GM10847 (cell line): ENCODE data around the gene VEZF1.

Experiments
- POLR2A ChIP-seq: IDR thresholded peaks from 2 replicates; pipeline ENCODE4 v1.6.1; 2011; ENCODE audit not compliant: insufficient read length; ENCODE audit errors: extremely low read depth

VEZF1 gene, protein sequence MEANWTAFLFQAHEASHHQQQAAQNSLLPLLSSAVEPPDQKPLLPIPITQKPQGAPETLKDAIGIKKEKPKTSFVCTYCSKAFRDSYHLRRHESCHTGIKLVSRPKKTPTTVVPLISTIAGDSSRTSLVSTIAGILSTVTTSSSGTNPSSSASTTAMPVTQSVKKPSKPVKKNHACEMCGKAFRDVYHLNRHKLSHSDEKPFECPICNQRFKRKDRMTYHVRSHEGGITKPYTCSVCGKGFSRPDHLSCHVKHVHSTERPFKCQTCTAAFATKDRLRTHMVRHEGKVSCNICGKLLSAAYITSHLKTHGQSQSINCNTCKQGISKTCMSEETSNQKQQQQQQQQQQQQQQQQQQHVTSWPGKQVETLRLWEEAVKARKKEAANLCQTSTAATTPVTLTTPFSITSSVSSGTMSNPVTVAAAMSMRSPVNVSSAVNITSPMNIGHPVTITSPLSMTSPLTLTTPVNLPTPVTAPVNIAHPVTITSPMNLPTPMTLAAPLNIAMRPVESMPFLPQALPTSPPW

DNA sequence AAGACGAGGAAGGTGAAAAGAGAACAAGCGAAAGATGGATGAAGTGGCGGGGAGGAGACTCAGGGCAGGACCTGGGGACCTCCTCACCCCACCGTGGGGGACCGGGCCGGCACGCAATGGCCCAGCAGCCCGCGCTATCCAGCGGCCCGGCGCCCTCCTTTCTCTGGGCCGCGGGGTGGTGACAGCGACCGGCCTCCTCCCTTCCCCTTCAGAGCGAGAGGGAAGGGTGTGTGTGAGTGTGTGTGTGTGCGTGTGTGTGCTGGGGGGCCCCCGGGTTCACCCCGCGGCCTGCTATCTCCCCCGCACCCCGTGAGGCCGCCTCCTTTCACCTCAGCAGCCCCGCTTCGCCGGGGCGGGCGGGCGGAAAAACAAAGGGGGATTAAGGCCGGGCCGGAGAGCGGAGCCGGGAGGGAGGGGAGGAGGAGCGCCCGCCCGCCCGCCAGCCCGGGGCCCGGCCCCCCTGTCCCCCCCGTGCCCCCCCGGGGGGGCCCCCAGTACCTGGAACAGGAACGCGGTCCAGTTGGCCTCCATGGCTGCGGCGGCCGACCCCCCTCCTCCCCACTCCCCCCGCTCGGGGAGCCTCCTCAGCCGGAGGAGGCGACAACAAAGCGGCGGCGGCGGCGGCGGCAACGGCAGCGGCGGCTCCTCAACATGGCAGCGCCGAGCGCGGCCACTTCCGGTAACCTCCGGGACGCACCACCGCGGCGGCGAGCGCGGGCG, at the start of gene VEZF1:
VEZF1 (minus strand) TSS at position 674 of the 720 bp plus-strand sequence; CDS start at position 531, 143 bp downstream.
- TF ChIP-seq POLR2A, result no peak

DNA sequence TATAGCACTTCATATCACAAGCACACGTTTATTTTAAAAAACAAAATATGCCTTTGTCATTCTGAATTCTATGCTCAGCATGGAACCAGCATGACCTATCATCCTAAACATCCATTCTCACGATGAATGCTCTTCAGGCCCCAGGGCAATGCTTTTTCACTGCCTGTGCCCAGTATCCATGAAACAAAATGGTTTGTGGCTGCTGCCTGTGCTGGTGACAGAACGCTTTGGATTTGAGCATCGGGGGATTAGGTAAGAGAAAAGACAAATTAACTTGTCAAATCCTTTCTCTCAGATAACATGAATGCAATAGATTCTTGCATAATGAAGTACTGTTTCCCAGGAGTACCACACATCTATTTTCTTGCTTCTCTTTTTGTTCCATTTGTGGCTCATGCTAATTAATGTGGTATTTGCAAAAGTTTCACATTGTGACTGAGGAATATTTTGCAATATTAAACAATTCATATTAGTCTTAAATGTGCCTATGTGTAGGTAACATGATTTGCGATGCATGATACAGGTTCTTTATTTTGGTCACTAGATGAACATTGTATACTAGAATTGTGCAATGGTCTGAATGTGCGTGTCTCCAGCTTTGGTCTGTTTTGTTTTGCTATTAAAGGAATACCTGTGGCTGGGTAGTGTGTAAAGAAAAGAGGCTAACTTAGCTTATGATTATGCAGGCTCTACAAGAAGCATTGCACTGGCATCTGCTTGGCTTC, 44.8 kb upstream of the VEZF1 start:
- TF ChIP-seq POLR2A, result no peak

DNA sequence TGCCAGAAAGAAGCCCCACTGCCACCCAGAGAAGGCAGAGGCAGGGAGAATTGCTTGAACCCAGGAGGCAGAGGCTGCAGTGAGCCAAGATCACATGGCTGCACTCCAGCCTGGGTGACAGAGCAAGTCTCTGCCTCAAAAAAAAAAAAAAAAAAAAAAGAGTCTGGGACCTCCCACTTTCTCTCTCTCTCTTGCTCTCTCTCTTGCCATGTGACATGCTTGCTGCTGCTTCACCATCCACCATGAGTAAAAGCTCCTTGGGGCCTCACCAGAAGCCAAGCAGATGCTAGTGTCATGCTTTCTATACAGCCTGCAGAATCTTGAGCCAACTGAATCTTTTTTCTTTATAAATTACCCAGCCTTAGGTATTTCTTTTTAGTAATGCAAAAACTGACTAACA, 40.5 kb upstream of the VEZF1 start:
- TF ChIP-seq POLR2A, result no peak

DNA sequence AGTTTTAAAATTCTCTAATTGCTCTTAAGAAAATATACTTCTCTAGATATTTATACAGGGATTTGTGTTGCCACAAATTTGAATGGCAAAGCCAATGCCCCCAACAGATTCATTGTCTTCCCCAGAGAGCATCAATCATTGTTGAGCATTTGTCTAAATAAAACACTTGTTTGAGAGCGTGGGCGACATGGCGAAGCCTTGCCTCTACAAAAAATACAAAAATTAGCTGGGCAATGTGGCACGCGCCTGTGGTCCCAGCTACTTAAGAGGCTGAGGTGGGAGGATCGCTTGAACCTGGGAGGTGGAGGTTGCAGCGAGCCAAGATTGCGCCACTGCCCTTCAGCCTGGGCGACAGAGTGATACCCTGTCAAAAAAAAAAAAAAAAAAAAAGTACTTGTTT, 32.3 kb upstream of the VEZF1 start:
- no peak for TF ChIP-seq POLR2A

DNA sequence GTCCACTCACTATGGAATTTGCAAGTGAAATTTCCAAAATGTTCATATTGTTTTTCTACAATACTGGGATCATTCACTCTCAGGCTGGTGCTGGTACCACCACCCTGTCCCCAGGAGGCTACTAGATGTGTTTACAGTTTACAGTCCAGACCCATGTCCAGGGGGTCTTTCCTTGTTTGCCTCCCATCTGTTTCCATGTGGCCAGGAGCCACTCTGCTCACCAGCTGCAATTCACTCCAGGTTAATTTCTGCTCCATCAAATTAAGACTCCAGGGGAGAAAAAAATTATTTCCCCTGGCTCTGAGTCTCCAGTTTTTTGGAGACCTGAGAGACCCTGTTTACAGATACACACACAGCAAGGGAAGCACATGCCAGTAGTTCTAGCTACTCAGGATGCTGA, 31.5 kb upstream of the VEZF1 start:
- TF ChIP-seq POLR2A, result no peak

DNA sequence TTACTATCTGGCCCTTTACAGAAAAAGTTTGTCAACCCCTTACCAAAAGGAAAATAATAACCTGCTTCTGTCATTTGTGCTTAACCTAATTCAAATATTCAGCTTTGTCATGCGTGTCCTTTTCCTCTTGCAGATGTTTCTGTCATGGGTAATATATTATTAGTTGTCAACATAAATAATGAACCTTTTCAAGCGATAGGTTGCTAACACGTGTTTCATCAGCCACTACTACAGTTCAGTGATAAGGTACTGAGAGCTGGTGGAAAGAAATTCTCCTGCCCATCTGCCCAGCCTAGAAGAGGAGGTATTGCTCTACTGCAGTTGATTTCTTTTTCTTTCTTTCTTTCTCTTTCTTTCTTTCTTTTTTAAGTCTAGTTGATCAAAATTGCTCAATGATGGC, 31.0 kb upstream of the VEZF1 start:
- TF ChIP-seq POLR2A, result no peak

DNA sequence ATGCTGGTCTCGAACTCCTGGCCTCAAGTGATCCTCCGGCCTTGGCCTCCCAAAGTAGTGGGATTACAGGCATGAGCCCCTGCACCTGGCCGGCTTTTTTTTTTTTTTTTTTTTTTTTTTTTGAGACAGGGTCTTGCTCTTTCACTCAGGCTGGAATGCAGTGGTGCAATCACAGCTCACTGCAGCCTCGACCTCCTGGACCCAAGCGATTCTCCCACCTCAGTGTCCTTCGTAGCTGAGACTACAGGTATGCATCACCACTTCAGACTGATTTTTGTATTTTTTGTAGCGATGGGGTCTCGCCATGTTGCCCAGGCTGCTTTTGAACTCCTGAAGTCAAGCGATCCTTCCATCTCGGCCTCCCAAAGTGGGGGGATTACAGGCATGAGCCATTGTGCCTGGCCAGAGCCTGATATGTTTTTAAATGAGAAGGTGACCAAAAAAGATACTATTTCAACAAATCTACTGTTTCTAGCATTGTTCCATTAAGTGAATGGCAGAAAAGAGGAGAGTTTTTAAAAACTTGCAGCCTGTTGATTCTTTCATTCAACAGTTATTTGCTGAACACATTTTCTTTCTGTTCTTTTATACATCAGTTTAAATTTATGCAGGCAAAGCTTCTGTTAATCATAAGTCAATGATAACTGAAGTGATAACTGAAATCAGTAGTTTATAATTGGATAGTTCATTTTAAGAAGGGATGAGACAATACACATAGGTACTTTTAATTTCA, 22.2 kb upstream of the VEZF1 start:
- TF ChIP-seq POLR2A, result no peak

DNA sequence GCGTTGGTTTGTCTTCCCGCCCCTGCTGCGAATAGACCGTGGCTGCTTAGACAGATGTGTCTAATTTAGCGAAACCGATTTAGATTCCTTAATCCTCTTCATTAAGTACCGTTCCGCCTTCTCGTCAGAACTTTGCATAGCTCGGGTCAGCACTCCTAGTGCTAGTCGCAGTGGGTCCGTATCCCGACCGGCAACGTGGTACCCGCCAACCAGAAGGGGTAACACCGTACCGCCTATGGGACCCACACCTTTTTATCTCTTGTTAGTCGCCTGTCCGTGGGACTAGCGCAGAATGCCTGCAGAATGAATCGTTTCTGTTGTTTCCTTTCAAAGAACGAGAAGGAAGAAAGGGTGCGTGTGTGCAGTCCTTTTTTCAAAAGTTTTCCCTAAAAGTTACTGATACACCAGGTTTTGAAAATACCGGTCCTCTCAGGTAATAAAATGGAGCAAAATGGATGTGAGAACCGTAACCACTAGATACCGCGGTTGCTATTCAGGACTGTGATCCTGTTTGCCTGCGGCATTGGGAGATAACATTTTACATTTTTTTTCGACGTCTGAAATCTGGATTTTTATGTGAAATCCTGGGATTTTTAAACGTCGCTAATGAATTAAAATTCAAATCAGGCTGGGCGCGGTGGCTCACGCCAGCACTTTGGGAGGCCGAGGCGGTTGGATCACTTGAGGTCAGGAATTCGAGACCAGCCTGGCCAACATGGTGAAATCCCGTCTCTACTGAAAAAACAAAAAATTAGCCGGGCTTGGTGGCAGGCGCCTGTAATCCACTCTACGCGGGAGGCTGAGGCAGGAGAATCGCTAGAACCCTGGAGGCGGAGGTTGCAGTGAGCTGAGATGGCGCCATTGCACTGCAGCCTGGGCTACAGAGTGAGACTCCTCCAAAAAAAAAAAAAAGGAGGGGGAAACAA, 20.0 kb upstream of the VEZF1 start:
- no peak for TF ChIP-seq POLR2A

DNA sequence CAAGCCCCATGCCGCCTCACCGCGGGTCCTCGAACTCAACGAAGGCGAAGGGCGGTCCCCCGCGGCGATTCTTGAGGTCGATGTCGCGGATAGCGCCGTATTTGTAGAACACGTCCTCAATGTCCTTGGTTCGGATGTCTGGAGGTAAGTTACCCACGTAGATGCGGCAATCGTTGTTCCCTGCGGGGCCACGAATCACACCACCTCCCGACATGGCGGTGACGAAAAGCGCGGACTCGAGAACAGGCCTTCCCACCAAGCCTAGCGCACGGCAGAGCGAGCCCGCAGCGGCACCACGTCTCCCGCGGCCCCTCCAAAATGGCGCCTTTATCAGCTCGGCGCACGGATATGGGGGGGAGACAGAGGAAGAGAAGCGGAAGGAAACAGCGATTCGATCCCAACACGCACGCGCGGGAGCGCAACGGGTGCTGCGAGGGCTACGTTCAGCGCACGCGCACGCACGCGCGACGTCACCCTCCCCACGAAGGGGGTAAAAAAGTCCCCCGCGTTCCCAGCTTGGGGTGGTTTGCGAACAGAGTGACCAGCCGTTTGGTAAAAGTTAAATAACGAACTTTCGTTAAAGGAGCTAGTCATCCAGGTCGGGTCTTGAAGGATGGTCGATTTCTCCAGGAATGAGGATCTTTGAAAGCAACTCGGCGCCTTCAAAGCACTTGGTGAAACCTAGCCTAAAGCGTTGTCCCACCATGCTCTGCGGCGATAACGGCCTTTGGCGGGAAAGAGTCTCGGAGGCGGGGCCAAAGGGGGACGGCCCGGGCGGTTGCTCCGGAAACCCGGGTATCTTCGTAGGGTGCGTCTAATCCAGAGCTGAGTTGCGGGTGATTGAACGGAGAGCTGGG, 19.1 kb upstream of the VEZF1 start, which contains the start of gene SRSF1:
SRSF1 (minus strand) TSS at position 323 of the 857 bp plus-strand sequence; CDS start at position 214, 109 bp downstream.
- peak; percentile 91 for TF ChIP-seq POLR2A

DNA sequence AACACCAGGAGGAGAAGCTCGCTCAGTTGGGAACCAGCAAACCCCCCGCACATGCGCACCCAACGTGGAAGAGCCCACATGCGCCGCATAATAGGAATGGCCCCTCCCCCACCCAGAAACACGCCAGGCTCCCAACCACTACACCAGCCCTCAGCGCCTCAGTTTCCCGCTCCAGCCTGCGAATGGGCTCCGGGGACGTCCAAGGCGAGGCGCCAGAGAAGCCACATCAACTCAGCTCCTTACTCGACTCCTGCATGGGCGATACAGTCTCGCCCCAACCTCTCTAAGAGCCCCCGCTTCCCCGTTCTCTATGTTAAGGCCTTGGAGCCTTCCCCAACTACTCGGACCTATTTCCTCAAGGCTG, 18.5 kb upstream of the VEZF1 start:
- TF ChIP-seq POLR2A, result no peak

DNA sequence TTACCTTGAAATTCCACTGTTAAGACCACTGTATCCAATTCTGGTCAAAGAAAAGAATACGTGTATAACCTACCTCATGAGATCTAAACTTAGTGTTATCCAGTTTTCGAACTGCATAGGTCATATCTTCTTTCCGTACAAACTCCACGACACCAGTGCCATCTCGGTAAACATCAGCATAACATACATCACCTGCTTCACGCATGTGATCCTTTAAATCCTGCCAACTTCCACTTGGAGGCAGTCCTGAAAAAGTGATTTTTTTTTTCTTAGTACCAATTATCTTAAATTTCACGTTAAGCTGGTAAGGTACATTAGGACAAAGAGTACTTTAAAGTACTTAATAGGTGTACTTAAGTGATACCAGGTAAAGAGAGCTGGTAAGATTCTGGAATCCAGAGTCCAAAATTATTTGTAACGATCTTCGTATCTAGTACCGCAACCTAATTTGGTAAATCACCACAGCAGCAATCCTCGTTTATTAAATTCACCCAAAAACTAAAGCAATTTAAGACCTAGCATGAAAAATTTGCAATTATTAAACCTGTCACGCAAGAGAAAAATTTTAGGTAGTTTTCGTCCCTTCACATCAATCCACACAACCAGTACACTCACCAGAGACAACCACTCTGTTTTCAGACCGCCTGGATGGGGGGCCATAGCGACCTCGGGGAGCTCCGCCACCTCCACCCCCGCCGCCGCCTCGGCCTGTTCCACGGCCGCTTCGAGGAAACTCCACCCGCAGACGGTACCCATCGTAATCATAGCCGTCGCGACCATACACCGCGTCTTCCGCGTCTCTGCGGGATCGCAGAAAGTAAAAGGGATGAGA, 17.9 kb upstream of the VEZF1 start:
- no peak for TF ChIP-seq POLR2A

DNA sequence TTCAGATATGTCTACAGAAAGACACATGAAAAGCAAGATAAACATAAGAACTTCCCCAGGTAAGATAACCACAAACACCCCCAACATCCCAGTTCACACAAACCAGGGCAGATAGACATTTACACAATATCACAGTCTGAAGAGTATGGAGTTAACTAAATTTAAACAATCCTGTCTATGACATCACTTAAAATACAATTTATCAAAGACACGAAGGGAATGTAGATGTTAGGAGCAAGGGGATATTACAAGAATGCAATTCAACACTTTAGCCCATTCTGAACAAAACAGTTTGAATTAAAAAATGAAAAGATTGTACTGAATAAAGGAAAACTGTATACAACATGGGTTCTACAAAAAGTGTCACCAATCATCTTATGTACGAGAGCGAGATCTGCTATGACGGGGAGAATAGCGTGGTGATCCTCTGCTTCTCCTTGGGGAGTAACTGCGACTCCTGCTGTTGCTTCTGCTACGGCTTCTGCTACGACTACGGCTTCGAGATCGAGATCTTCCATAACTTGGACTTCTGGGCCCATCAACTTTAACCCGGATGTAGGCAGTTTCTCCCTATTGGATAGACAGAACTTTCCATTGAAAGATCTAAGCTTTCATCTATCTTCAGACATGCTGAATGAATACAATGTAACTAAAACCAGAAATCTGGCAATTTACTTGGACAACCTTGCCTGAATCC, 17.1 kb upstream of the VEZF1 start:
- TF ChIP-seq POLR2A, result no peak

DNA sequence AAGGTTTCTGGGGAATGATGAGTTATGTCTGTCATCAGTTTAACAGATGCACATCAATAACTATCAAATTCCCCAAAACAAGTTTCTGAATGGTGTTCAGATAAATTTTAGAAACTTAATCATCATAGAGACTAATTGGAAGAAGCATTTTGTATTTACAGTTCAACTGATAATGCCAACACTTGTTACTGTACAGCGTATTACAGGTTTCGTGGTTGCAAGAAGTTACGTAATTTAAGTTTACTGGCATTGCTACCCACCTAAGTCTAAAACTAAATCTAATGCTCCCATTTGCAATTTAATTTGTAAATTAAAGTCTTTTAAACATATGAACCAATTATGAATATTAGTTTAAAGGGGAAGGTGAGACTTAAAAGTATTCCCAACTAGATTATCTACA, 16.0 kb upstream of the VEZF1 start:
- TF ChIP-seq POLR2A, result no peak
